ENCODE measurements around the gene SGK1. TPM values are rescaled to one million over a fixed set of nuclear protein-coding genes. Genes with fewer than 3 reads are reported as not detected.

Gene SGK1
- total RNA-seq, 1 donor from 2014 or later: 7.2 TPM

- Mint-ChIP-seq H3K27ac (ENCODE audit: unreplicated experiment) (no peak overlapping the region), H3K9me3 (ENCODE audit: unreplicated experiment) (no peaks in the 10 kb centered on the region), H3K27me3 (ENCODE audit: unreplicated experiment) (peaks cover 4% of the 10 kb centered on the region), H3K4me3 (ENCODE audit: unreplicated experiment) (peak overlapping the region; percentile 0), H3K4me1 (ENCODE audit: unreplicated experiment) (peaks cover 2% of the 10 kb centered on the region), H3K36me3 (ENCODE audit: low read depth, unreplicated experiment) (no peaks in the 10 kb centered on the region)
- no peak for TF ChIP-seq CTCF (IDR thresholded peaks at IDR 0.05; ENCODE audit: unreplicated experiment)
- no peak for DNase-seq (ENCODE audit: low spot score)
Measured at GRCh38 chr6:134318236-134318973, 493 bp upstream of the SGK1 start.

- DNase-seq (ENCODE audit: low spot score): no peak
- no peak for TF ChIP-seq CTCF (IDR thresholded peaks at IDR 0.05; ENCODE audit: unreplicated experiment)
- no peak overlapping the region for H3K4me3 Mint-ChIP-seq (ENCODE audit: unreplicated experiment)
- no peaks in the 10 kb centered on the region for H3K9me3 Mint-ChIP-seq (ENCODE audit: unreplicated experiment)
- H3K27ac Mint-ChIP-seq (ENCODE audit: unreplicated experiment): no peak overlapping the region
- H3K4me1 Mint-ChIP-seq (ENCODE audit: unreplicated experiment): peaks cover 2% of the 10 kb centered on the region
- H3K27me3 Mint-ChIP-seq (ENCODE audit: unreplicated experiment): peaks cover 4% of the 10 kb centered on the region
- no peaks in the 10 kb centered on the region for H3K36me3 Mint-ChIP-seq (ENCODE audit: low read depth, unreplicated experiment)
Measured at GRCh38 chr6:134316733-134317431, 1.0 kb downstream of the SGK1 start.

- H3K4me1 Mint-ChIP-seq (ENCODE audit: unreplicated experiment): peaks cover 2% of the 10 kb centered on the region
- no peak for DNase-seq (ENCODE audit: low spot score)
- no peaks in the 10 kb centered on the region for H3K36me3 Mint-ChIP-seq (ENCODE audit: low read depth, unreplicated experiment)
- no peak for TF ChIP-seq CTCF (IDR thresholded peaks at IDR 0.05; ENCODE audit: unreplicated experiment)
- H3K9me3 Mint-ChIP-seq (ENCODE audit: unreplicated experiment): no peaks in the 10 kb centered on the region
- no peak overlapping the region for H3K4me3 Mint-ChIP-seq (ENCODE audit: unreplicated experiment)
- H3K27me3 Mint-ChIP-seq (ENCODE audit: unreplicated experiment): peaks cover 4% of the 10 kb centered on the region
- no peak overlapping the region for H3K27ac Mint-ChIP-seq (ENCODE audit: unreplicated experiment)
Measured at GRCh38 chr6:134315974-134316441, 1.9 kb downstream of the SGK1 start.

- TF ChIP-seq CTCF (IDR thresholded peaks at IDR 0.05; ENCODE audit: unreplicated experiment): no peak
- peaks cover 2% of the 10 kb centered on the region for H3K4me1 Mint-ChIP-seq (ENCODE audit: unreplicated experiment)
- H3K4me3 Mint-ChIP-seq (ENCODE audit: unreplicated experiment): no peak overlapping the region
- peaks cover 4% of the 10 kb centered on the region for H3K27me3 Mint-ChIP-seq (ENCODE audit: unreplicated experiment)
- no peaks in the 10 kb centered on the region for H3K9me3 Mint-ChIP-seq (ENCODE audit: unreplicated experiment)
- no peak for DNase-seq (ENCODE audit: low spot score)
- no peak overlapping the region for H3K27ac Mint-ChIP-seq (ENCODE audit: unreplicated experiment)
- no peaks in the 10 kb centered on the region for H3K36me3 Mint-ChIP-seq (ENCODE audit: low read depth, unreplicated experiment)
Measured at GRCh38 chr6:134315189-134315588, 2.7 kb downstream of the SGK1 start.
